Suppressor macrophage treated with lipopolysaccharide for 4 hours (primary cell): Measurements from ENCODE around the gene ADI1.
"Not testable (repeated sequence)": the region's sequence is repeated elsewhere in the genome, so short reads cannot be mapped to it uniquely, and the experiment has no call there.

Experiments
- DNase-seq: peaks from one replicate; pipeline ENCODE4 v3.0.0-alpha.2; 2020

The ADI1 gene

GRCh38 chr2:3492951-3493614 lies 26.2 kb downstream of the ADI1 start:
- DNase-seq: no peak

DNA sequence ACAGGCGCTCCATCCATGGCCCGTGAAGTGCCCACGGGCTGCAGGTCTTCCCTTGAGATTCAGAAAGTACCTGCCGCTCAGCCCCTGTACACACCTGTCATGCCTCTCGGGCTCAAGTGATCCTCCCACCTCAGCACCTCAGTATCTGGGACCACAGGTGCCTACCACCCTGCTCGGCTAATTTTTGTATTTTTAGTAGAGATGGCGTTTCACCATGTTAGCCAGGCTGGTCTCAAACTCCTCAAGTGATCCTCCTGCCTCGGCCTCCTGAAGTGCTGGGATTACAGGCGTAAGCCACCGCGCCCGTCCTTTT lies 26.9 kb downstream of the ADI1 start:
- not testable (repeated sequence) for DNase-seq

GRCh38 chr2:3491716-3492474 lies 27.4 kb downstream of the ADI1 start:
- no peak for DNase-seq

- no peak for DNase-seq
Measured at GRCh38 chr2:3491306-3491705, 28.0 kb downstream of the ADI1 start.

DNA sequence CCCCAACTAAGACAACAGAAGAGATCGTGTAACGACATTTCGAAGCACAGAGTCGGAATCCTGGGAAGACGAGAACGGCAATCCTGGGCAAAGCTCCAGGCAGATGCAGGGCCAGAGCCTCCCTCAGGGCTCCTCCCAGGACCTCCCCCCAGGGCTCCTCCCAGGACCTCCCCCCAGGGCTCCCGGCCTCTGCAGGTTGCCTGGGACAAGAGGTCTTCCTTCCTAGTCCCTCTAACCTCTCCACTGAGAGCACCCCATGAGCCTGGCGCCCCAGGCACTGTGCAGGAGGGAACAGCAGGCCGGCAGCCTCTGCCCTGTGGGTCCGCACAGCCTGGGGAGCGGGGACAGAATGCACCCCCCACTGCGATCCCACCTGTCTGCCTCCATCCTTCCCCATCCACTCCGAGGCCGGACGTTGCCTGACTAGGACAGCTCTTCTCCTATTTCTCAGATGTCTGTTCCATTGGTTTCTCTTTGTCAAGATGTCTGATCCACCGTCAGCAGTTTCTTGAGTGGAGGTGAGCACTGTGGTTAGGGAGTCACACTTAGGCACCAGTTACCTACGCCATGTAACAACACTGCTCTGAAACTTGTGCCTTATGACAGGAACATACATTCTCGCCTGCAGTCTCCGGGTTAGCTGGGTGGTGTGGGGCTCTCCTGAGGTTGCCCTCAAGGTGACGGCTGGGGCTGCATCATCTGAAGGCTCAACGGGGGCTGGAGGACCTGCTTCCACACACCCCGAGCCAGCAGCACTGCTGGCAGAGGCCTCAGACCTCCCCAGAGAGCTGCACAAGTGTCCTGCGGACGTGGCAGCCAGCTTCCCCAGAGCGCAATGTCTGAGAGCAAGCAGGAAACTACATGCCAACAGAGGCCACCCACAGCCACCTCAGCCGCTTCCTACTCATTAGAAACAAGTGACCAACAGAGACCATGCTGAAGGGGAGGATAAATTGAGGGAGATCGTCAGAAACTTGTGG lies 28.9 kb downstream of the ADI1 start:
- no peak for DNase-seq

- DNase-seq: no peak
Measured at GRCh38 chr2:3489764-3490115, 29.6 kb downstream of the ADI1 start.

GRCh38 chr2:3488855-3489763 lies 30.2 kb downstream of the ADI1 start:
- no peak for DNase-seq

DNA sequence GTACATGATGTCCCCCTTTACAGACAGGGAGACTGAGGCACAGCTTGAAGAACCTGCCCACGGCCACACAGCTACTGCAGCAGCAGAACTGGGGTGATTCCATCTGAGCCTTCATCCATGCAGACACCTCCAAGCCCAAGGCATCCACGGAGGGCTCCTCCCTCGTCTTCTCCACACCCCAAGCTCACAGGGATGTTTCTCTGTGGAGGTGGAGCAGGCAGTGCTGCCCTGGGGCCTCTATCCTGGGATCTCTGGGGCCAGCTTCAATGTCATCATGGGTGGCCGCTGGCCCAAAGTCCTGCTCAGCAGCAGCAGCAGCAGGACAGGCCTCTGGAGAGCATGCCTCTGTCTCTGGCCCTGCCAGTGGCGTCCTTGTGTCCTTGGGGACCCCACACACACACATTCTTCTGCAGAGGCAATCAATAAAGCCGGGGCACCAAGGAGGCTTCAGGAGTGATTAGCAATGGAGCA lies 31.2 kb downstream of the ADI1 start:
- no peak for DNase-seq

- DNase-seq: no peak
Measured at GRCh38 chr2:3487432-3487831, 31.9 kb downstream of the ADI1 start.

- no peak for DNase-seq
Measured at GRCh38 chr2:3487028-3487425, 32.3 kb downstream of the ADI1 start.

GRCh38 chr2:3486047-3487027 lies 33.0 kb downstream of the ADI1 start:
- no peak for DNase-seq

DNA sequence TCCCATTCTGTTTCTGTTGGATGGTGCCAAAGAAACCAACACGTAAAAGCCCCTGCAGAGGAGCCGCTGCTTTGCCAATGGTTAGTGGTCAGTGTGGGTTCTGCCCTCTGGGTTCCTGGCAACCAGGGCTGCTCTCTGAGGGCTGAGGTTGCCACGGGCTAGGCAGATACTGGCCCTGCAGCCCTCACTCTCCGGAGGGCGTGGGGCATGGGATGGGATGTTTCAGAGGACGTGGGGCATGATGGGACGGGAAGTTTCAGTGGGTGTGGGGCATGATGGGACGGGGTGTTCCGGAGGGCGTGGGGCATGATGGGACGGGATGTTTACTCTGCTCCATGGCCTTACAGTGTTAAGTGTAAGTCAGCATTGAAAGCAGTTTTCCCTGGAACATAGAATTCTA lies 34.2 kb downstream of the ADI1 start:
- DNase-seq: no peak

DNA sequence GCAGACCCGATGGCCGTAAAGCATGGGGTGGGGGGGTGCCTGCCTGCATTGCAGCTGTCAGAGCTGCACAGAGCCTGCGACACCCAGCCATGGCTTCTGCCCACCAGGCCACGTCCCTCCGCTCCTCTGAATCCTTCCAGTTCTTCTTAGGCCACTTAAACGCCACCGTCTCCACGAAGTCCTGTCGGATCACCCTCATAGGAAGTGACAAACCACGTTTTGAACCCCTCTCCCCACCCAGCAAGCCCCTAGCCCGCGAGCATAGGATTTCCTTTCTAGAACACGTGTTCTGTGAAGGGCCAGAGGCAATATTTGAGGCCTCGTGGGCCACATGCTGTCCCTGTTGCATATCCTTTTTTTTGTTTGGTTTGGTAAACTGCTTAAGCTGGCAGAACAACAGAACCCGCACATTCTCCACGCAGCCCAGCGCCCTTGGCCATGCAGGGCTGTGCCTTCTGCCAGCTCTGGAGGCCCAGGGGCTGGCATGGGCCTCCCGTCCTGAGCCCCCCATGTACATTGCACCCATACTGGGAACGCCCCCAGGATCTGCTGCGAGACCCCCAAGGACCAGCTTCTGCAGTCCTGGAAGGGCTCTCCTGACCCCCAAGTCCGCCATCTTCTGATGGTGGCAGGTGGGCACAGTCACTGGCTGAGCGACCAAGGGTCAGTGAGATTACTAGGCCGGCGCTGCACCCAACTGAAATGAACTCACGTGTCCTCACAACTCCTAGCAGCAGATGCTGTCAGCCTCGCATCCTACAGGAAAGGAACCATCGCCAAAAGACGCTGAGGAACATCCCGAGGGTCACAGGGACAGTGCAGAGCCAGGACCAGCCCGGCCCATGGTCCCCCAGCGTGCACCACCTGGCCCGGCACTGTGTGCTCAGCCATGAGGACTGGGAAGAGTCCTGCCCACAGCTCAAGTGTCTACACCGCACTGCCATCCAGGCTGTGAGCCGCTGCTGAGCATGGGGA lies 35.1 kb downstream of the ADI1 start:
- no peak for DNase-seq

GRCh38 chr2:3483227-3483985 lies 35.9 kb downstream of the ADI1 start:
- DNase-seq: no peak

DNA sequence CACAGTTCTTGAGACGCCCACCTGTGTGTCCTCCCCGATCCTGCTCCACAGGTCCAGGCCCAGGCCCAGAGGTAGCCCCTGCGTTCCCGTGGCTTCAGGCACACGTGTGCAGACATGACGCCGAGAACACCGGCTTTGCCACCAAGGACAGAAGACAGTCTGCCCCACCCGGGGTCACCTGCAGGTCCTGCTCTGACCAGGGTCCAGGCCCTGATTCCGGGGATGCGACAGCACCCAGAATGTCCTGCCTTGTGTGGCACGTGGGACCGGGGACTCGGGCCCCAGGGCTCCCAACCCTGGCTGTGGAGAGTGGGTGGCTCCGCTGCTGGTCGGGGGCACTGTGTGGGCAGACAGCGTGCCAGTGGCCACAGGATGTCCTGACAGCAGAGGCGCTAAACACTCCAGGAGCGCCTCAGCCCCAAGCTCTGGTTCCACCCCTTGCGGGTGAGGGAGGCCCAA lies 36.9 kb downstream of the ADI1 start:
- no peak for DNase-seq

GRCh38 chr2:3481736-3482362 lies 37.5 kb downstream of the ADI1 start:
- no peak for DNase-seq

- DNase-seq: no peak
Measured at GRCh38 chr2:3481011-3481400, 38.3 kb downstream of the ADI1 start.

DNA sequence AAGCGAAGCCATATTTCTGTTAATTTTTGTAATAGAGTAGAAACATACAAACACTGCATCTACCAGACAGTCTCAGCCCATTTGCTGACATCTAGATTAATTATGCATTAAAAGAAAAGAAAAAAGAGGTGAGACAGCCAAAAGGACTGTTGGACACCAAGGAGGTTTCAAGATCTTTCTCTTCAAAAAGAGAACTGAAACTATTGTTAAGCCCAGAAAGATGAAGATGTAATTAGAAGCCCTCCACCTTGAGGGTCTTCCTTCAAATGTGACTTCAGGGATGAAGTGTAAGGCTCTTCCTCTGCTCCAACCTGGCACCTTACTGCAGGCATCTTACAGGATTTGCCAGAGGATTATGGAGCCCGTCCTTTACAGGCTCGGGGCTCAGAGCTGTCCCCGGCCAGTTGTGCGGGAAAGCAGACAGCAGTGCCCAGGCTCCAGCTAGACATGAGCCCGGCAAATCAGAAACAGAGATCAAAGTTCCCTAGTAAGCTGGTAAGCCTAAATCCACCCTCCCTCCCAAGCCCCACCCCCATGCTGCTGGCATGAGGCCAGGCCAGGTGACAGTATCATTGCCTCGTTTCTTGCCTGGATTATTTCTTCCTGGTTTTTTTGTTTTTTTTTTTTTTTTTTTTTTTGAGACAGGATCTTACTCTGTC lies 38.9 kb downstream of the ADI1 start:
- DNase-seq: no peak
